HEK293 (cell line): ENCODE results near the gene CHEK1.

Experiments used
- SETDB1 ChIP-seq: IDR thresholded peaks from one replicate; pipeline ENCODE4 v1.6.1; 2017; ENCODE audit warnings: mild to moderate bottlenecking, low read length, moderate library complexity, mixed read lengths; ENCODE audit not compliant: insufficient read length
- SP3 ChIP-seq: fragments of 450-650 bp; formaldehyde crosslinking; IDR thresholded peaks from 2 replicates; pipeline ENCODE4 v1.5.1; 2016; ENCODE audit warnings: missing biosample characterization, missing genetic modification characterization
- YY1 ChIP-seq: fragments of 450-650 bp; formaldehyde crosslinking; IDR thresholded peaks from 2 replicates; pipeline ENCODE4 v1.5.1; 2018; ENCODE audit warnings: missing biosample characterization, missing genetic modification characterization
- ZBTB21 ChIP-seq: fragments of 450-650 bp; formaldehyde crosslinking; IDR thresholded peaks from 2 replicates; pipeline ENCODE4 v1.5.1; 2017; ENCODE audit warnings: missing biosample characterization, missing genetic modification characterization
- ZNF138 ChIP-seq: fragments of 450-650 bp; formaldehyde crosslinking; IDR thresholded peaks from 2 replicates; pipeline ENCODE4 v1.5.1; 2016; ENCODE audit warnings: missing biosample characterization, missing genetic modification characterization, borderline replicate concordance
- ZNF514 ChIP-seq: fragments of 450-650 bp; formaldehyde crosslinking; IDR thresholded peaks from 2 replicates; pipeline ENCODE4 v1.5.1; 2016; ENCODE audit warnings: missing biosample characterization, missing genetic modification characterization
- ZNF530 ChIP-seq: fragments of 450-650 bp; formaldehyde crosslinking; IDR thresholded peaks from 2 replicates; pipeline ENCODE4 v1.5.1; 2016; ENCODE audit warnings: low read depth, missing biosample characterization, missing genetic modification characterization
- ZNF549 ChIP-seq: fragments of 450-650 bp; IDR thresholded peaks from 2 replicates; pipeline ENCODE4 v1.5.1; 2018; ENCODE audit warnings: missing biosample characterization, missing genetic modification characterization, mild to moderate bottlenecking, inconsistent platforms, moderate library complexity
- TF ChIP-seq, protein P1 (sequence below): fragments of 450-650 bp; formaldehyde crosslinking; IDR thresholded peaks from 2 replicates; pipeline ENCODE4 v1.5.1; 2016; ENCODE audit warnings: missing biosample characterization, missing genetic modification characterization, low read depth
- TF ChIP-seq, protein P2 (sequence below): fragments of 450-650 bp; formaldehyde crosslinking; IDR thresholded peaks from 2 replicates; pipeline ENCODE4 v1.5.1; 2016; ENCODE audit warnings: missing biosample characterization, missing genetic modification characterization
- TF ChIP-seq, protein P3 (sequence below): fragments of 450-650 bp; formaldehyde crosslinking; IDR thresholded peaks from 2 replicates; pipeline ENCODE4 v1.5.1; 2016; ENCODE audit warnings: missing biosample characterization, missing genetic modification characterization

DNA sequence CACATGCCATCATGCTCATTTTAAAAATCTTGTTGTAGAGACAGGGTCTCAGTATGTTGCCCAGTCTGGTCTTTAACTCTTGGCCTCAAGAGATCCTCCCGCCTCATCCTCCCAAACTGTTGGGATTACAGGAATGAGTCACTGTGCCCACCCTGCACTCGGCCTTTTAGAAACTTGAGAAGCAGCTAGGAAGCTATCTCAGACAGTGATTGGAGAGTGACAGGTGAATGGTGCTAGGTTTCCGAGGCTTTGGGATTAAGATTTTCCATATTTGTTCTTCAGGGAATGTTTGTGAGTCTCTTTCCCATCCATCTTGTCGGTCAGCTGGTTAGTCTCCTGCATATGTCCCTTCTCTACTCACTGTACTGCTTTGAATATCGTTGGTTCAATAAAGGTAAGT, 45.2 kb upstream of the CHEK1 start:
- TF ChIP-seq, protein P1, sequence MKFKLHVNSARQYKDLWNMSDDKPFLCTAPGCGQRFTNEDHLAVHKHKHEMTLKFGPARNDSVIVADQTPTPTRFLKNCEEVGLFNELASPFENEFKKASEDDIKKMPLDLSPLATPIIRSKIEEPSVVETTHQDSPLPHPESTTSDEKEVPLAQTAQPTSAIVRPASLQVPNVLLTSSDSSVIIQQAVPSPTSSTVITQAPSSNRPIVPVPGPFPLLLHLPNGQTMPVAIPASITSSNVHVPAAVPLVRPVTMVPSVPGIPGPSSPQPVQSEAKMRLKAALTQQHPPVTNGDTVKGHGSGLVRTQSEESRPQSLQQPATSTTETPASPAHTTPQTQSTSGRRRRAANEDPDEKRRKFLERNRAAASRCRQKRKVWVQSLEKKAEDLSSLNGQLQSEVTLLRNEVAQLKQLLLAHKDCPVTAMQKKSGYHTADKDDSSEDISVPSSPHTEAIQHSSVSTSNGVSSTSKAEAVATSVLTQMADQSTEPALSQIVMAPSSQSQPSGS: no peak
- TF ChIP-seq, protein P2, sequence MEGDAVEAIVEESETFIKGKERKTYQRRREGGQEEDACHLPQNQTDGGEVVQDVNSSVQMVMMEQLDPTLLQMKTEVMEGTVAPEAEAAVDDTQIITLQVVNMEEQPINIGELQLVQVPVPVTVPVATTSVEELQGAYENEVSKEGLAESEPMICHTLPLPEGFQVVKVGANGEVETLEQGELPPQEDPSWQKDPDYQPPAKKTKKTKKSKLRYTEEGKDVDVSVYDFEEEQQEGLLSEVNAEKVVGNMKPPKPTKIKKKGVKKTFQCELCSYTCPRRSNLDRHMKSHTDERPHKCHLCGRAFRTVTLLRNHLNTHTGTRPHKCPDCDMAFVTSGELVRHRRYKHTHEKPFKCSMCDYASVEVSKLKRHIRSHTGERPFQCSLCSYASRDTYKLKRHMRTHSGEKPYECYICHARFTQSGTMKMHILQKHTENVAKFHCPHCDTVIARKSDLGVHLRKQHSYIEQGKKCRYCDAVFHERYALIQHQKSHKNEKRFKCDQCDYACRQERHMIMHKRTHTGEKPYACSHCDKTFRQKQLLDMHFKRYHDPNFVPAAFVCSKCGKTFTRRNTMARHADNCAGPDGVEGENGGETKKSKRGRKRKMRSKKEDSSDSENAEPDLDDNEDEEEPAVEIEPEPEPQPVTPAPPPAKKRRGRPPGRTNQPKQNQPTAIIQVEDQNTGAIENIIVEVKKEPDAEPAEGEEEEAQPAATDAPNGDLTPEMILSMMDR: no peak
- TF ChIP-seq ZNF549: no peak
- no peak for TF ChIP-seq ZBTB21 (tag by site-specific recombination)
- no peak for TF ChIP-seq ZNF138 (tag by site-specific recombination)
- TF ChIP-seq ZNF514 (tag by site-specific recombination): no peak
- TF ChIP-seq ZNF530: no peak
- no peak for TF ChIP-seq YY1
- TF ChIP-seq SETDB1: no peak
- TF ChIP-seq SP3 (tag by site-specific recombination): no peak
- TF ChIP-seq, protein P3, sequence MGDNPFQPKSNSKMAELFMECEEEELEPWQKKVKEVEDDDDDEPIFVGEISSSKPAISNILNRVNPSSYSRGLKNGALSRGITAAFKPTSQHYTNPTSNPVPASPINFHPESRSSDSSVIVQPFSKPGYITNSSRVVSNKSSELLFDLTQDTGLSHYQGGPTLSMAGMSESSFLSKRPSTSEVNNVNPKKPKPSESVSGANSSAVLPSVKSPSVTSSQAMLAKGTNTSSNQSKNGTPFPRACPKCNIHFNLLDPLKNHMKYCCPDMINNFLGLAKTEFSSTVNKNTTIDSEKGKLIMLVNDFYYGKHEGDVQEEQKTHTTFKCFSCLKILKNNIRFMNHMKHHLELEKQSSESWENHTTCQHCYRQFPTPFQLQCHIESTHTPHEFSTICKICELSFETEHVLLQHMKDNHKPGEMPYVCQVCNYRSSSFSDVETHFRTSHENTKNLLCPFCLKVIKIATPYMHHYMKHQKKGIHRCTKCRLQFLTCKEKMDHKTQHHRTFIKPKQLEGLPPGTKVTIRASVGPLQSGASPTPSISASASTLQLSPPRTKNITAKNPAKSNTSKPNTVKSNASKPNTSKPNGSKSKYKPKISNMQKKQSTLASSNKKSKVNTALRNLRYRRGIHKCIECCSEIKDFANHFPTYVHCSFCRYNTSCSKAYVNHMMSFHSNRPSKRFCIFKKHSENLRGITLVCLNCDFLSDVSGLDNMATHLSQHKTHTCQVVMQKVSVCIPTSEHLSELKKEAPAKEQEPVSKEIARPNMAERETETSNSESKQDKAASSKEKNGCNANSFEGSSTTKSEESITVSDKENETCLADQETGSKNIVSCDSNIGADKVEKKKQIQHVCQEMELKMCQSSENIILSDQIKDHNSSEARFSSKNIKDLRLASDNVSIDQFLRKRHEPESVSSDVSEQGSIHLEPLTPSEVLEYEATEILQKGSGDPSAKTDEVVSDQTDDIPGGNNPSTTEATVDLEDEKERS (tag by site-specific recombination): no peak
